ENCODE data around the gene SCYGR2. TPM values are rescaled to one million over a fixed set of nuclear protein-coding genes. Genes with fewer than 3 reads are reported as not detected.

The SCYGR2 gene
- total RNA-seq, 2 donors from 2014 or later = not detected

- DNase-seq = no peak
- intact Hi-C loops (cut with DNase I, micrococcal nuclease) = no loop called here
- ATAC-seq = no peak
Observed at GRCh38 chr2:227643990-227644551, 45.4 kb downstream of the SCYGR2 start.

Other genes with a start within 250 kb of the SCYGR2 start
- gene TM4SF20, start 219.6 kb upstream of the SCYGR2 start, total RNA-seq = 10 to 100 TPM in 1 of 2 donors, 1 to 10 TPM in 1; 3.8 to 54.3 TPM
- gene SCYGR1, start 210.9 kb upstream of the SCYGR2 start, total RNA-seq = not detected
- gene AGFG1, start 126.7 kb upstream of the SCYGR2 start, total RNA-seq = 10 to 100 TPM; 64.6 to 77.3 TPM
- not detected for gene SCYGR3, start 15.9 kb downstream of the SCYGR2 start, total RNA-seq
- gene SCYGR4, start 18.6 kb downstream of the SCYGR2 start, total RNA-seq = not detected
- gene SCYGR5, start 67.9 kb downstream of the SCYGR2 start, total RNA-seq = not detected
- gene SLC19A3, start 119.1 kb downstream of the SCYGR2 start, total RNA-seq = 10 to 100 TPM in 1 of 2 donors, 1 to 10 TPM in 1; 8.5 to 15.2 TPM
- not detected for gene SCYGR6, start 125.9 kb downstream of the SCYGR2 start, total RNA-seq
- gene SCYGR7, start 129.4 kb downstream of the SCYGR2 start, total RNA-seq = not detected
- gene SCYGR8, start 147.0 kb downstream of the SCYGR2 start, total RNA-seq = not detected
- gene CCL20, start 214.9 kb downstream of the SCYGR2 start, total RNA-seq = 10 to 100 TPM; 13.6 to 29.9 TPM